22Rv1 (cell line): Measurements from ENCODE around the gene CLDN5.

Experiments
- CTCF ChIP-seq: fragments of 450-650 bp; IDR thresholded peaks from 2 replicates; pipeline ENCODE4 v1.5.1; 2017; ENCODE audit warnings: mild to moderate bottlenecking
- ZFX ChIP-seq: fragments of 450-650 bp; IDR thresholded peaks from 2 replicates; pipeline ENCODE4 v1.6.1; 2017; ENCODE audit warnings: antibody characterized with exemption, borderline replicate concordance

GRCh38 chr22:19520007-19520406, 4.2 kb downstream of the CLDN5 start:
- TF ChIP-seq CTCF (no peak), ZFX (no peak)
